Gastrocnemius medialis (tissue), 4 donors: ENCODE measurements around the gene RAMP2.

ENCODE experiments used
- CTCF ChIP-seq, 5 experiments: fragments of 450-650 bp in 3 of 5; fragments of 200-600 bp in 2 of 5; sonication (generic) in 2 of 5; IDR thresholded peaks in 4 of 5; conservative IDR thresholded peaks in 1 of 5; 1 replicate in 4 of 5; 2 replicates in 1 of 5; pipeline ENCODE4 v1.5.1; 2016 to 2019; ENCODE audit warnings: antibody characterized with exemption in 5 of 5, mild to moderate bottlenecking in 3 of 5, moderate library complexity in 3 of 5
- POLR2A ChIP-seq, 2 donors: fragments of 450-650 bp; IDR thresholded peaks; one replicate each; pipeline ENCODE4 v1.6.1; 2017; ENCODE audit warnings: antibody characterized with exemption in 2 of 2, mild to moderate bottlenecking in 2 of 2, moderate library complexity in 2 of 2

- TF ChIP-seq CTCF (IDR thresholded peaks at IDR 0.05 in 4 of 5, conservative IDR thresholded peaks at IDR 0.05 in 1 of 5) (no peak), POLR2A (IDR thresholded peaks at IDR 0.05) (no peak)
Measured at GRCh38 chr17:42787266-42787665, 26.2 kb downstream of the RAMP2 start.
